Activated T-cell treated with anti-CD3 and anti-CD28 coated beads, Interleukin-2, amount 50 U/mL, for 48 hours (primary cell): Measurements from ENCODE around the gene DCST1.

Experiments used
- DNase-seq, 2 experiments: peaks; one replicate each; pipeline ENCODE4 v3.0.0-alpha.2; 2020

The DCST1 gene

DNA sequence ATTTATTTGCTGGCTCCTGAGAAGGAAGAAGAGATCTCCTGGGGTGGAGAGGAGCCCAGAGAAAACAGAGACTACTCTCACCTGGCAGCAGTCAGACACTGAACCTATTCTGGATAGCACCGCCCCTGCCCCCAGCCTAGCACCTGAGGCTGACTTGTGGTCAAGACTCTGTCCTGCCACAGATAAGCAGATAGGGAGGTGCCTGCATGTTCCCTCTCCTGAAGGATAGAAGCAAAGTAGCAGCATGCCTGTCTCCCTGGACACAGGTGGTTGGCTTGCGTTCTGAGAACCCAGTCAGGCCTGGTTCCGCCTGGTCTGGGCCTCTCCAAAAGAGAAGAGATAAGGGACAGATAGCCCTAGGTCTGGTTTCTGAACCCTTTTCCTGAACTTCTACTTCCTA is 43.7 kb downstream of the DCST1 start:
- DNase-seq, result no peak

DNA sequence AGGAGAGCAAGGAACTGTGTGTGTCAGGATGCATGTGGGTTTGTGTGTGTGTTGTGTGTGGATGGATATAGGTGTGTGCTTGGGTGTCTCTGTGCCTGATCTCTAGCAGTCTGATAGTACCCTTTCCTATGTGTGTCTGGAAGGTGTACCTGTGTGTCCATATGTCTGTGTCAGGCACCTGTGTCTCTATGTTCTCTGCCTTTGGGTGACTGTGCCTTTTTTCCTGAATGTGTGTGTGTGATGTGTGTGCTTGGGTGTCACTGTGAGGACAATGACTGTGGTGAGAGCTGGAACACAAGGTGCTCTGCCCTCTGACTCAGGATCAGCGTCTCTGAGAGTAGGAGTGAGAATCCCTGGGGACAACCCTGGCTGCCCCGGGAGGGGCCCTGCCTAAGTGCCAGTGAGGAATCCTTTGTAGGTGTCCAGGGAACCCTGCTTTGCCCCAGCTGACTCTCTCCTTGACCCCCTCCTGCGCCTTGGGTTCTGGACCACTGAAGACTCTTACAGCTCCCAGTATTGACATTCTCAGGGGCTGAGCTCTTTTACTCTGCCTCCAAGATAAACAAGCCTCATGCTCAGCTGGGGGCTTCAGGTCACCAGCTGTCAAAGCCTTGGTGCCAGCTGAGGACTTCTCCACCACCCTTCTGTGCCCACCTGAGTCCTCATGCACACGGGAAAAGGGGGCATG is 44.3 kb downstream of the DCST1 start:
- no peak for DNase-seq

DNA sequence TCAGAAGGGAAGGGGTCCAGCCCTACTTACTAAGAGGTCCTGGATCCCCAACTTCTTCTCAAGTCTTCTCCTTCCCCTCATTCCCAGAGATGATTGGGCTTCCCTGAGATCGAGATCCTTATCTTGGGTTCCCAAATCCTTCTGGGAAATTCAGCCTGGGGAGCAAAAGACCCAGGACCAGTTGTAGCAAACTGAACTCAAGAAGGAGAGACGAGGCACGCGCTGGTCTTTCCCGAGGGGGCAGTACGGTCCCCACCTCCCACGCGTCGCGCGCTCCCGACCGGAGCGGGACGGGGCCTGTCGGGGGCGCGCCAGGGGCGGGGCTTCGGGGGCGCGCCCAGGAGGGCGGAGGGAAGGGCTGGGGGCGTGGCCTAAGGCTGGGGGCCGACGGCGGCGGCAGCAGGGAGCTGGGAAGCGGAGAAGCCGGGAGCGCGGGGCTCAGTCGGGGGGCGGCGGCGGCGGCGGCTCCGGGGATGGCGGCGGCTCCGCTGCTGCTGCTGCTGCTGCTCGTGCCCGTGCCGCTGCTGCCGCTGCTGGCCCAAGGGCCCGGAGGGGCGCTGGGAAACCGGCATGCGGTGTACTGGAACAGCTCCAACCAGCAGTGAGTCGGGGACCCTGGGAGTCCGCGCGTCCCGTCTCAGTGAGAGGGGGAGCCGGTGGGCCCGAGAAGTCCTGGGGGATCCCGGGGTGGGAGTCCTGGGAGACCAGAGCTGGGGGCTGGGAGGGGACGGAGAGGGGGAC is 45.0 kb downstream of the DCST1 start, which contains the start of gene EFNA3:
Gene EFNA3, plus strand, starts transcription at position 369 of the 741 bp plus-strand sequence. Its CDS starts 105 bp downstream, at position 474.
- DNase-seq, result peak; percentile 78 to 84

DNA sequence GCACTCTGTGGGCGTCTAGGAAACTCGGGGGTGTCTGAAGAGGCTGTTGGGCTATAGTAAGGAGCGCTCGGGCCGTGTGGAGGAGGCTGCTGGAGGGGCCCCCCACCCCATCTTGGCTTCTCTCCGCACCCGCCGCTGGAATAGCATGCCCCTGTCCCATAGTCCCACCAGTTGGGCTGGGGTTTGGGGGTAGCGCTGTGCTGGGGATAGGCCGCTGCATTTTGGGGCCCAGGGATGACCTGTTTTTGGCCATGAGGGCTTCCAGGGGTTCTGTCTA is 45.5 kb downstream of the DCST1 start:
- DNase-seq, result peak in 1 of 2 experiments; percentile 42

DNA sequence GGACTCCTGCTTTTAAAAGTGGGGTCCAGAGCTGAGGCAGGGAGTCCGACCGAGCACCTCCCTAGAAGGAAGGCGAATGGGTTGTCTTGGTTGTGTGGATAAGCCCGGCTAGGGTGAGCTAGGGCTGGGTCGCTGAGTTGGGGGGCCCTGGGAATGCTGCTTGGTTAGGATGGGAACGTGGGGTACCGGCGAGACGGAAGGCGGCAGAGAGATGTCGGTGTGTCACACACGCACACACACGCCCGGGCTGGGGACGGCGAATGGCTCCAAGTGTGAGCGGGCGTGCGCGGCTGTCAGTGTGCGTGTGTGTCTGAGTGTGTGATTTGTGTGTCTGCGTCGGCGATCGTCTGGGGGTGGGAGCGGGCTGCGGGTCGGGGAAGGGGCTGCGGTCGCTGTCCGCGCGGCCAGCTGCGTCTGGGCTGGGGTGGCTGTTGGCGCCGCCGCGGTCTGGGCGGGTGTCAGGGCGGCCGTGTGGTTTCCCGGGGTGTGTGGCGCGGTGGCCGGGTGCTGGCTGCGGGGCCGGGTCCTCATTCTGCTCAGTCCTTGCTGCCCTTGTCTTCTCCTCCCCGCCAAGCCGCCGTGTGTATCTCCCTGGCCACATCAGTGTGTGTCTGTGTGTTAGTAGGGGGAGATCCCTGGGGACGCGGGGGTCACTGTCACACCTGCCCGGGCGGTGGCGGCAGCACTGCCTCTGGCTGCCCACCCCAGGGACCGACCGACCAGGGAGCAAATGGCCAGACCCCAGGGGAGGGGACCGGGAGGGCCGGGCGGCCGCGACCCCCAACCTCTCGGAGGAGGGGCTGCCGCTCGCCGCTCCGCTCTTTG is 46.1 kb downstream of the DCST1 start:
- DNase-seq, result peak in 1 of 2 experiments; percentile 43

DNA sequence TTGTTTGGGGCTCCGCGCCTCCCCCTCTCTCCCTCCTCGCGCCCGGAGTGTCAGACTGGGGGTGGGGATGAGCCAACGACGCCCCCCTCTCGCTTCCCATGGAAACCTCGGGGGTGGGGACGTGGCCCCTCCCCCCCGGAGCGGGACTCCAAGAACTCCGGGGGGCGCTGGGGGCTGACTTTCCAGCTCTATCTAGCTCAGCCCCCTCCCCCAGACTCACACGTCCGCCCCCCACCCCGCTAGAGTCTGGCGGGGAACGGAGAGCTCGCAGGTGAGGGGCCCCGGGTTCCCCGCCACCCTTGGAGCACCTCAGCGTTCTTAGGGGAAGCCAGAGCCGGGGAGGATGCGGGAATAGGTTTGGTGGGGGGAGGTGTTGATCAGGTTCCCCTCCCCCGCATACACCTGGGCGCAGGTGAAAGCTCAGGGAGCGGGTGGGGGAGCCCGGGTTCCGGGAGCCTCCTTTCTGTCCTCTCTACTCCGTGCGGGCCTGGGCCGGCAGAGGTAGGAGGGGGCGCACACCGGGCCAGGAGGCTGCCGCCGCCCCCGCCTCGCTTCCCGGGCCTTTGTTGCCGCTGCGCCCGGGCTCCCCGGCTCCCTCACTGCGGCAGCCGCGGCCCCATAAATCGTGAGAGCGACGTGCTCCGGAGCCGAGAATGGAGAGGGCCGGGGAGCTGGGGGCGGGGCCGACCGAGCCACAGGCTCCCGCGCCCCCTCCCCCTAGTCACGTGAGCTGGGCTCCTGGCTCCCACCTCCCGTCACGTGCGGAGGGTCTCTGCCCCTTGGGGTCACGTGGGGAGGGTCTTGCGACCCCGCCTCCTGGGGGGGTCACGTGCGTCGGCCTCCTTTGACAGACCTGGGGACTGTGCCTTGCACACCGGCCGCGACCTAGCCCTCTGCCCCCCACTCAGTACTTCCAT is 46.9 kb downstream of the DCST1 start:
- DNase-seq, result peak in 1 of 2 experiments; percentile 58

DNA sequence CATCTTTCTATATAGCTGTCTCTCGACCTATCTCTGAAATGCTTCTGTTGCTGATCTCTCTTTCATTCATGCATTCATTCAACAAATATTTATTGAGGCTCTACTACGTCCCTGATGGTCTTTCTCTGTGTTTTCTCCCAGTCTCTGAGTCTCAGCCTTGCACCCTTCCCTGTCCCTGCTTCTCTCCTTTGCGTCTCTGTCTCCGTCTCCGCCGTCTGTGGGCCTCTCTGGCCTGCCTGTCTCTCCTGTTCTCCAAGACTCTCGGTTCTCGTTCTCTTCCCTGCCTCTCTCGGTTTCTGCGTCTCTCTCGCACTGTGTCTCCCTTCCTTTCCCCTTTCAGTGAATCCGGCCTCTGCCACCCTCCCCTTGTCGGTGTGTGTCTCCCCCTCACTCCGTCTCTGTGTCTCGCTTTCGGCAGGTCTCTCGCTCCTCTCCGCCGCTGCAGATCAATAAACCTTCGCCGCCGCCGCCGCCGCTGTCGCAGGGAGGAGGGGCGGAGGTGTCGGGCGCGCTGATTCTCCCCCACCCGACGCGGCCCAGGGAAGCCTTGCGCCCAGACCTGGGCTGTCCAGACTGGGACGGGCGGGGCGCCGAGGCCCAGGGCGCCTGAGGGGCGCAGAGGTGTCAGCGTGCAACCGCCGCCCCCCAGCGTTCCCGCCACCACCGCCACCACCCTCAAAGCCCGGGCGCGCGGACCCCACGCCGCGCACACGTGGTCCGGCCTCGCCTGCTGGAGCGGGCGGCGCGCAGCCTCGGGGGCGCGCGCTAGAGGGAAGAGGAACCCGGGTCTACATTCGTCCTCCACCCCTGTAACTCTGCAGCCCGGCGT is 48.1 kb downstream of the DCST1 start:
- DNase-seq, result peak in 1 of 2 experiments; percentile 58

DNA sequence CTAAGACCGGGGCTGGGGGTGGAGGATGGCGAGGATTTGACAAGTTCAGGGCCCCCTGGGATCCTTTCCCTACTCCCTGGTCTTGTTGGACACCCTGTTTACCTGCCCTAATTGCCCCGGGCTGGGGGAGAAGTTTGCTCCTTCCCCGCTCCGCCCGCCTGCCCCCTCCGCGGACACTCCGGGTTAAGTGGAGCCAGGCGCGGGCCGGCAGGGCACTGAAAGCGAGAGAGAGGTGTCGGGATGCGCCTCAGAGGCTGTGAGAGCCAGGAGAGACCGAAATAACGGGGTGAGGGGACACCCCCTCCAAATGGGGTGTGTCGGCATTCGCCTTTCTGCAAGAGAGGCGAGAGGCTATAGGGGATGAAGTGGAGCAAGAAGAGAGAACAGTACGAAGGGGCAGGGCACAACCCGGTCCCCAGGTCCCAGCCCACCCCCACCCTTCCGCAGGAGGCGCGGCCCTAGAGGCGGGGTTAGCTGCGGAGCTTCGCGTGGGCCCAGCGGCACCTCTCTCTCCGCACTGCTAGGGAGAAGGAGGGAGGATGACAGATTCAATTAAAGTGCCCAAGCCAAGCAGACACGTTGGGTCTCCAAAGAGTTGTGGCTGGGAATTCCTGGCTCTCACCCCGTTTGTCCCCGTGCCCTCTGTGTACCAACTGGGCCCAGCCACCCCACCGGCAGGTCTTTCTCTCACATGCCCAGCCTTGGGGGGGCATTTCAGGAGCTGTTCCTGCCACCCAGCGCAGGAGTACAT is 48.9 kb downstream of the DCST1 start:
- peak in 1 of 2 experiments; percentile 59 for DNase-seq

DNA sequence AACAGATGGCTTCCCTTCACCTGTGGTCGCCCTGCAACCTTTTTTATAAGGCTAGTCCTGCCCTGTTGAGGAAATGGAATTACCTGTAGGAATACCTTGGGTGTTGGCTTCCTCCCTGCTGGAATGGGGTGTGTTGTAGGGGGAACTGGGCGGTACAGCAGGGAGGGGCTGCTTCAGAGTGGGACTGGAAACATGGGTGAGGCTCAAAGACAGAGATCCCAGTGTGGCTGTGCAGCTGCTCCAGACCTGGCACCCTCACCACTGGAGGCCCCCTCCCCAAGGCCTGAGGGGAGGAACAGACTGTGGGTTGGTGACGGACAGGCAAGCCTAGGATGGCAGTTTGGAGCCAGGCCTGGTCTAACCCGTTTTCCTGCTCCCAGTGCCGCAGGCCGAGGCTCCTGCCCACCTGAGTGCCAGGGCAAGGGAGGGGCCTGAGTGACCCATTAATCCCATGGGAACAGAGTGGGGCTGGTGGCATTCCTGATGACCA is 49.5 kb downstream of the DCST1 start:
- DNase-seq, result no peak

DNA sequence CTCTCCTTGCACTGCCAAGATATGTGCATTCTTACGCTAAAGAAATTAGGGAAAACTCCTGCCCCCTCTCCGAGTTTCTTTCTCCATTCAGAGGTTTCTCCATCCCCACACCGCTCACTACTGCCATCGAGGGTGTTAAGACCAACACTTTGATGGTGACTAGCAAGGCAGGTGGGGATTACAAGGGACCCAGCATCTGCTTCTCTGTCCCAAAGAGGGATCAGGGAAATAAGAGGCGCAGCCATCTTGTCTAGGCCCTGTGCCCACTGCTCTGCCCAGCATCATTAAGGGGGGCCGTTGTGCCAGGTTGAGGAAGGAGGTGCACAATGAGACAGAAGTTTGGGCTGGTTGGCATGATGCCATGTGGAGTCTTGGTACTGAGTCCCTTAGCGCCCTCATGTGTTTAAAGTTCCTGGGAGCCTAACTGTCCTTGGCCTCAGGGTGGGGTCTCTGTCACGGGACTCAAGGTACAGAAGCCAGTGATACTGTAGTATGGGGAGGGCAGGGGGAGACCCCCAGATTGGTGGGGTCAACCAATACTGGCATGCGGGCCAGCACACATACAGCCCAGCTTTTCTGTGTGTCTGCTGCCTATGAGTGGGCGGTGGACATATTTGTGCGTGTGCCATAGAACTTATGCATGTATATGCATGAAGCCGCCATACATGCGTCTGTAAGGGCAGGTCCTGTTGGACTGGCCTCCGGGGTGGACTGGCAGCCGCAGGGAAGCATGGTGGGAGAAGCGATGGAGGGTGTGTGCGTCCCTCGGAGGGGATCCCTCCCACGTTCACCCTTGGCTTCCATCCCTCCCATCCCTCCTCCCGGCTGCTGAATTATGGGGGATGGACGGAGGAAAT is 50.5 kb downstream of the DCST1 start:
- peak; percentile 62 to 66 for DNase-seq

DNA sequence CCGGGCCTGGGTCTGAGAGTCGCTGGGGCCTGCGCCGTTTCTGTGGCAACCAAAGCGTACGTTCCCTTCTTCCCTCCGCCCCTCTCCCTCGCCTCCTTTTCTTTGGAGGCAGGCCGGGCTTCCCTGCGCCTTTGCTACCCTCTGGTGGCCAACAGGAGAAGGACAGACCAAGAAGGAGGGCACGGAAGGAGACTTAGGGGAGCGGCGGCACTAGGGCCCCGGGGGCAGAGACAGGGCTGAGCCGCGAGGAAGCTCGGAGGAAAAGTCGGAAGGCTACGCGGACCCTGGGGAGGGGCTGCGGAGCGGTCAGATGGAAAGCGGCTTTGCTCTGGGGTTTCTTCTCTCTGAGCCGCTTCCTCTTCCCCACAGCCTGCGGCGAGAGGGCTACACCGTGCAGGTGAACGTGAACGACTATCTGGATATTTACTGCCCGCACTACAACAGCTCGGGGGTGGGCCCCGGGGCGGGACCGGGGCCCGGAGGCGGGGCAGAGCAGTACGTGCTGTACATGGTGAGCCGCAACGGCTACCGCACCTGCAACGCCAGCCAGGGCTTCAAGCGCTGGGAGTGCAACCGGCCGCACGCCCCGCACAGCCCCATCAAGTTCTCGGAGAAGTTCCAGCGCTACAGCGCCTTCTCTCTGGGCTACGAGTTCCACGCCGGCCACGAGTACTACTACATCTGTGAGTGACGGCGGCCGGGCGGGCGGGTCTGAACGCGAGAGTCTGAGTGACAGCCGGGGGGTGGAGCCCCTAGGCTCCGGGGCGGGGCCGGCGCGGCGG is 51.3 kb downstream of the DCST1 start:
- peak; percentile 96 to 97 for DNase-seq

DNA sequence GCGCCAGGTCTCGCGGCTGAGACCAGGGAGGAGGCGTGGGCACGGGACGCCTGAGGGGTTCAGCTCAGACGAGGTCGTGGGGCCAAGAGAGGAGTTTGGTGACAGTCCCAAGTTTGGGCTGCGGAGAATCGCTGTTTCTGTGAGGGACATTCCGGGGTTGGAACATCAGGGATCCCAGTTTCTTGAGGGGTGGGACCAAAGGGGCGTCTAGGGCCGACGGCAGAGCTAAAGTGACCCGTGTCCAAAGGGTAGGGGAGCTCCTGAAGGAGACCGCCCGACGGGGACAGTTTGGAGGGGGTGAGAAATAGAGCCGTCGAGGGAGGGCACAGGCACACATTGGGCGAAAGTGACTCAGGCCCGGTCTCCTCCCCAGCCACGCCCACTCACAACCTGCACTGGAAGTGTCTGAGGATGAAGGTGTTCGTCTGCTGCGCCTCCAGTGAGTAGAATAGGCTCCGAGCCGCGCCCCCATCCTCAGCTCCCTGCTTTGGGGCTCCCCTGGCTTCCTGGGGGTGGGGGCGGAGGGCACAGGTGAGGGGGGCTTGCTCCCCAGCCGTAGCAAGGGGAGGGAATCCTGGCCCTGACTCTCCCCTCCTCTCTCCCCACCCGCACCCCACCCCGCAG is 52.0 kb downstream of the DCST1 start:
- DNase-seq, result peak; percentile 86

DNA sequence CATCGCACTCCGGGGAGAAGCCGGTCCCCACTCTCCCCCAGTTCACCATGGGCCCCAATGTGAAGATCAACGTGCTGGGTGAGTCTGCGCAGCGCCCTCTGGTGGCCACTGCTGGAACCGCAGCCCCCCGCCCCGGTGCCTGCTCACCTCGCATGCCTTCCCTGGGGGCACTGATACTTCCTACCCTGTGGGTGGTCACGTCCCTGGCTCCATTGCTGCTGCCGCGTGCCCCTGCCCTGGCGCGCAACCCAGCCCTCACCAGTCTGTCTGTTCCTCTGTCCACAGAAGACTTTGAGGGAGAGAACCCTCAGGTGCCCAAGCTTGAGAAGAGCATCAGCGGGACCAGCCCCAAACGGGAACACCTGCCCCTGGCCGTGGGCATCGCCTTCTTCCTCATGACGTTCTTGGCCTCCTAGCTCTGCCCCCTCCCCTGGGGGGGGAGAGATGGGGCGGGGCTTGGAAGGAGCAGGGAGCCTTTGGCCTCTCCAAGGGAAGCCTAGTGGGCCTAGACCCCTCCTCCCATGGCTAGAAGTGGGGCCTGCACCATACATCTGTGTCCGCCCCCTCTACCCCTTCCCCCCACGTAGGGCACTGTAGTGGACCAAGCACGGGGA is 52.6 kb downstream of the DCST1 start:
- peak; percentile 90 to 93 for DNase-seq

DNA sequence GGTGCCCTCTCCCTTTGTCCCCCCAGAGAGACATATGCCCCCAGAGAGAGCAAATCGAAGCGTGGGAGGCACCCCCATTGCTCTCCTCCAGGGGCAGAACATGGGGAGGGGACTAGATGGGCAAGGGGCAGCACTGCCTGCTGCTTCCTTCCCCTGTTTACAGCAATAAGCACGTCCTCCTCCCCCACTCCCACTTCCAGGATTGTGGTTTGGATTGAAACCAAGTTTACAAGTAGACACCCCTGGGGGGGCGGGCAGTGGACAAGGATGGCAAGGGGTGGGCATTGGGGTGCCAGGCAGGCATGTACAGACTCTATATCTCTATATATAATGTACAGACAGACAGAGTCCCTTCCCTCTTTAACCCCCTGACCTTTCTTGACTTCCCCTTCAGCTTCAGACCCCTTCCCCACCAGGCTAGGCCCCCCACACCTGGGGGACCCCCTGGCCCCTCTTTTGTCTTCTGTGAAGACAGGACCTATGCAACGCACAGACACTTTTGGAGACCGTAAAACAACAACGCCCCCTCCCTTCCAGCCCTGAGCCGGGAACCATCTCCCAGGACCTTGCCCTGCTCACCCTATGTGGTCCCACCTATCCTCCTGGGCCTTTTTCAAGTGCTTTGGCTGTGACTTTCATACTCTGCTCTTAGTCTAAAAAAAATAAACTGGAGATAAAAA is 53.4 kb downstream of the DCST1 start:
- DNase-seq, result no peak

DNA sequence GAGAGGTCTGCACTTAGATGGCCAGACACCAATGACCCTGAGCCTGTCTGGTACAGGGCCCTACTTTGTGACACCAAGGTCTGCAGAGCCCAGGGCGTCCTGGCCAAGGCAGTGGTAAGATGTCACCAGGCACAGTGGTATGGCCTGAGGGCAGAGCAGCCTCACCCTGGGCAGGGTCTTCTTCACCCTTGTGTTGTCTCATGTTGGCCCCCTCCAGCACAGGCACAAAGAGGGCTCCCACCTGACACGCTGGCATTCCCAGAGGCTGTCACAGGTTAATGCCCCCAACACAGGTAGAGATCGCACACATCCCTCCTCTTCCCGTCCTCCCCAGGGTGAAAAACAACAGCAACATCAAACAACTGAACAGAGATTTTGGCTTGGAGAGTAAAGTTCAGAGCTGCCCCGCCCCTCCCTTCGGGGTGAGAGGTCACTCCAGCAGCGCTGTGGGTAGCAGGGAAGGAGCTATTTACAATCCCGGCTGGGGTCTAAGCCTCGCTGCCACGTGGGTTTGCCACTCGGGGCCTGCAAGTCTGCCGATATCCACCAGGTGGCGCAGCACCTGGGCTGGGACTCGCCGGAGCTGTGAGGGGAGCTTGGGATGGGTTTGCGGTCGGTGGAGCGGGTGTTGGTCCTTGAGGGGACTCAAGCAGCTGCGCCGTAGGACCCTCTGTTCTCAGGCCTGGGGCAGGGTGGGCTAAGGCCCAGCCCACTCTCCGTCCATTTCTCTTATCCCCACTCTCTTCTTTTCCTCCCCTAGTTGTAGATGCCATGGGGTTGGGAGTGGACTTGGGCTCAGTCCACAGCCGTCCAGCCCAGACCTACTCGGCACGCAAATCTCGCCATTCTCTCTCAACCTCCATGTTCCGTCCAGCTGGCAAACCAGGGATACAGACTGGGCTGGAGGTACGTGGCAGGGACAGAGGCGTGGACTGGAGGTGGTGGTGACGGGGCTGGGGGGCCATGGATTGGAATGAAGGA is 57.7 kb downstream of the DCST1 start:
- peak; percentile 90 to 92 for DNase-seq

DNA sequence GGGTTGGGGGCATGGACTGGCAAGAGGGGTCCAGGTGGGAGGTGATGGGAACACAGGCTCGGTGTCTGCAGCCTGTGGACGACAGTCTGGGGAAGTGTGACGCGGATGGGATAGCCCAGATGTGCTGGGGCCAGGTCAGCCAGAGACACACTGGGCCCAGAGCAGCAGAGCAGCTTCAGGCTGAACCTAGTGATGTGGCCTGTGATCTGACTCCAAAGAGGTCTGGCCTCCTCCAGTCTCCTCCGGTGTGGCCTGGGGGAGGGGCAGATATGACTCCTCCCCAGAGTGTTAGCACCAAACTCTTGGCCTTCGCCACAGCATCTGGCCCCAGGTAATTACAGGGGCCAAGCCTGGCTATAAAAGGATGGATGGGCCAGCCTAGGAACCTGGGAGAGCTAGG is 58.5 kb downstream of the DCST1 start:
- DNase-seq, result no peak
